ENCODE data around the gene SGSM2. TPM values are rescaled to one million over a fixed set of nuclear protein-coding genes. Genes with fewer than 3 reads are reported as not detected.

The SGSM2 gene
- polyA plus RNA-seq, 1 donor from 2014 or later: 222 TPM

DNA sequence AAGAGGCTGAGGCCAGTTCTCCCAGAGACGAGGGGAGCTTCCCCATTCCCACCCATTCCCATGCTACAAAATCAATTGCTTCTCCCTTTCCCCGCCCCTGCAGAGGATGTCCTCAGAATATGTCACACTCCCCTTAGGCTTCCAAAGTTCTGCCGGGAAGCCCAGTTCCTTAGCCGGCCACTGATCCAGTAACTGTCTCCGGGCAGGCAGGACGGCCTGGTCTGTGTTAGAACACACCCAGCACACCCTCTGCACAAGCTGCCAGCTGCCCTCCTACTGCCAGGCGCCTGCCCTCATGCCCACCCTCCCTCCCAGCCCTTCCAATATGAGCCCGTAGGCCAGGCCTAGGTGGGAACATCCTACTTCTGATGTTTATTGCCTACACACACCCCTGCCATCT, 31.1 kb downstream of the SGSM2 start:
- Histone ChIP-seq H3K27ac (ENCODE audit: low read length) (no peak overlapping the region), H3F3A (ENCODE audit: insufficient read depth, low read length, poor library complexity, severe bottlenecking) (no peaks in the 10 kb centered on the region), H3K4me3 (ENCODE audit: low read length) (no peak overlapping the region), H3K9ac (ENCODE audit: low read length) (no peak overlapping the region), H4K20me1 (ENCODE audit: insufficient read depth) (no peaks in the 10 kb centered on the region), H3K9me3 (ENCODE audit: low read length) (no peaks in the 10 kb centered on the region), H3K27me3 (ENCODE audit: insufficient read depth, low read depth, low read length) (no peaks in the 10 kb centered on the region), H3K79me2 (replicated peaks; ENCODE audit: insufficient read depth, low read length) (no peaks in the 10 kb centered on the region), H3K36me3 (ENCODE audit: insufficient read depth, low read length) (no peaks in the 10 kb centered on the region), H2AFZ (ENCODE audit: low read depth, low read length) (no peak overlapping the region), H3K9me2 (ENCODE audit: insufficient read depth, low read length) (no peaks in the 10 kb centered on the region), H3K4me2 (ENCODE audit: low read length) (no peak overlapping the region)
- TF ChIP-seq SMC3 (conservative IDR thresholded peaks at IDR 0.05; ENCODE audit: poor library complexity) (no peak), RAD21 (conservative IDR thresholded peaks at IDR 0.05) (no peak), MXI1 (conservative IDR thresholded peaks at IDR 0.05; ENCODE audit: poor library complexity, severe bottlenecking) (no peak), EP300 (conservative IDR thresholded peaks at IDR 0.05; ENCODE audit: poor library complexity, severe bottlenecking) (no peak), POLR2AphosphoS5 (IDR thresholded peaks at IDR 0.05) (no peak), TAF1 (IDR thresholded peaks at IDR 0.05; ENCODE audit: low read depth) (no peak), EZH2 (IDR thresholded peaks at IDR 0.05; ENCODE audit: borderline replicate concordance, insufficient read depth, low read length, poor library complexity, severe bottlenecking) (no peak)
- TF ChIP-seq, protein P1, sequence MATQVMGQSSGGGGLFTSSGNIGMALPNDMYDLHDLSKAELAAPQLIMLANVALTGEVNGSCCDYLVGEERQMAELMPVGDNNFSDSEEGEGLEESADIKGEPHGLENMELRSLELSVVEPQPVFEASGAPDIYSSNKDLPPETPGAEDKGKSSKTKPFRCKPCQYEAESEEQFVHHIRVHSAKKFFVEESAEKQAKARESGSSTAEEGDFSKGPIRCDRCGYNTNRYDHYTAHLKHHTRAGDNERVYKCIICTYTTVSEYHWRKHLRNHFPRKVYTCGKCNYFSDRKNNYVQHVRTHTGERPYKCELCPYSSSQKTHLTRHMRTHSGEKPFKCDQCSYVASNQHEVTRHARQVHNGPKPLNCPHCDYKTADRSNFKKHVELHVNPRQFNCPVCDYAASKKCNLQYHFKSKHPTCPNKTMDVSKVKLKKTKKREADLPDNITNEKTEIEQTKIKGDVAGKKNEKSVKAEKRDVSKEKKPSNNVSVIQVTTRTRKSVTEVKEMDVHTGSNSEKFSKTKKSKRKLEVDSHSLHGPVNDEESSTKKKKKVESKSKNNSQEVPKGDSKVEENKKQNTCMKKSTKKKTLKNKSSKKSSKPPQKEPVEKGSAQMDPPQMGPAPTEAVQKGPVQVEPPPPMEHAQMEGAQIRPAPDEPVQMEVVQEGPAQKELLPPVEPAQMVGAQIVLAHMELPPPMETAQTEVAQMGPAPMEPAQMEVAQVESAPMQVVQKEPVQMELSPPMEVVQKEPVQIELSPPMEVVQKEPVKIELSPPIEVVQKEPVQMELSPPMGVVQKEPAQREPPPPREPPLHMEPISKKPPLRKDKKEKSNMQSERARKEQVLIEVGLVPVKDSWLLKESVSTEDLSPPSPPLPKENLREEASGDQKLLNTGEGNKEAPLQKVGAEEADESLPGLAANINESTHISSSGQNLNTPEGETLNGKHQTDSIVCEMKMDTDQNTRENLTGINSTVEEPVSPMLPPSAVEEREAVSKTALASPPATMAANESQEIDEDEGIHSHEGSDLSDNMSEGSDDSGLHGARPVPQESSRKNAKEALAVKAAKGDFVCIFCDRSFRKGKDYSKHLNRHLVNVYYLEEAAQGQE (IDR thresholded peaks at IDR 0.05; ENCODE audit: borderline replicate concordance): no peak
- TF ChIP-seq, protein P2, sequence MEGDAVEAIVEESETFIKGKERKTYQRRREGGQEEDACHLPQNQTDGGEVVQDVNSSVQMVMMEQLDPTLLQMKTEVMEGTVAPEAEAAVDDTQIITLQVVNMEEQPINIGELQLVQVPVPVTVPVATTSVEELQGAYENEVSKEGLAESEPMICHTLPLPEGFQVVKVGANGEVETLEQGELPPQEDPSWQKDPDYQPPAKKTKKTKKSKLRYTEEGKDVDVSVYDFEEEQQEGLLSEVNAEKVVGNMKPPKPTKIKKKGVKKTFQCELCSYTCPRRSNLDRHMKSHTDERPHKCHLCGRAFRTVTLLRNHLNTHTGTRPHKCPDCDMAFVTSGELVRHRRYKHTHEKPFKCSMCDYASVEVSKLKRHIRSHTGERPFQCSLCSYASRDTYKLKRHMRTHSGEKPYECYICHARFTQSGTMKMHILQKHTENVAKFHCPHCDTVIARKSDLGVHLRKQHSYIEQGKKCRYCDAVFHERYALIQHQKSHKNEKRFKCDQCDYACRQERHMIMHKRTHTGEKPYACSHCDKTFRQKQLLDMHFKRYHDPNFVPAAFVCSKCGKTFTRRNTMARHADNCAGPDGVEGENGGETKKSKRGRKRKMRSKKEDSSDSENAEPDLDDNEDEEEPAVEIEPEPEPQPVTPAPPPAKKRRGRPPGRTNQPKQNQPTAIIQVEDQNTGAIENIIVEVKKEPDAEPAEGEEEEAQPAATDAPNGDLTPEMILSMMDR (IDR thresholded peaks at IDR 0.05; ENCODE audit: poor library complexity, severe bottlenecking): no peak

DNA sequence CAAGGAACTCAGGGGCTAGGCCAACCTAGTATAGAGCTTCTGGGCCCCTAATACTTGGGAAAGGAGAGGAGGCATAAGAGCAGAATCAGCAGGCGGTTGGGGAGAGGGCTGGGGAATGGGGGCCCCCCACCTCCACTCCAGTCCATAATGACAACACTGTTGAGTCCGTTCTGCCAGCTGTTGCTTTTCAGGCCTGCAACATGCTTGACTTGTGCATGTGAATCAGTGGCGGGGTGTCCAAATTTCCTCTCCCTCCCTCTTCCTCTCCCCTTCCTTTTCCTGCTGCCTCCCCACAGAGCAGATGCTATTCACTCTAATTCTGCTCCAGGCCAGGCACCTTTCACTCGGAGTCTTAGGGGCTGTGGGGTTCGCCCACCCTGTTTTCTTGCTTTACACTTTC, 31.7 kb downstream of the SGSM2 start:
- Histone ChIP-seq H3F3A (ENCODE audit: insufficient read depth, low read length, poor library complexity, severe bottlenecking) (no peaks in the 10 kb centered on the region), H3K4me3 (ENCODE audit: low read length) (no peak overlapping the region), H3K9ac (ENCODE audit: low read length) (no peak overlapping the region), H3K4me2 (ENCODE audit: low read length) (no peak overlapping the region), H3K9me2 (ENCODE audit: insufficient read depth, low read length) (no peaks in the 10 kb centered on the region), H4K20me1 (ENCODE audit: insufficient read depth) (no peaks in the 10 kb centered on the region), H3K9me3 (ENCODE audit: low read length) (no peaks in the 10 kb centered on the region), H3K79me2 (replicated peaks; ENCODE audit: insufficient read depth, low read length) (no peaks in the 10 kb centered on the region), H3K27ac (ENCODE audit: low read length) (no peak overlapping the region), H3K36me3 (ENCODE audit: insufficient read depth, low read length) (no peaks in the 10 kb centered on the region), H3K27me3 (ENCODE audit: insufficient read depth, low read depth, low read length) (no peaks in the 10 kb centered on the region), H2AFZ (ENCODE audit: low read depth, low read length) (no peak overlapping the region)
- TF ChIP-seq RAD21 (conservative IDR thresholded peaks at IDR 0.05): no peak
- no peak for TF ChIP-seq EZH2 (IDR thresholded peaks at IDR 0.05; ENCODE audit: borderline replicate concordance, insufficient read depth, low read length, poor library complexity, severe bottlenecking)
- no peak for TF ChIP-seq POLR2AphosphoS5 (IDR thresholded peaks at IDR 0.05)
- TF ChIP-seq EP300 (conservative IDR thresholded peaks at IDR 0.05; ENCODE audit: poor library complexity, severe bottlenecking): no peak
- TF ChIP-seq, protein P2 (IDR thresholded peaks at IDR 0.05; ENCODE audit: poor library complexity, severe bottlenecking): no peak
- TF ChIP-seq SMC3 (conservative IDR thresholded peaks at IDR 0.05; ENCODE audit: poor library complexity): no peak
- TF ChIP-seq TAF1 (IDR thresholded peaks at IDR 0.05; ENCODE audit: low read depth): no peak
- TF ChIP-seq MXI1 (conservative IDR thresholded peaks at IDR 0.05; ENCODE audit: poor library complexity, severe bottlenecking): no peak
- TF ChIP-seq, protein P1 (IDR thresholded peaks at IDR 0.05; ENCODE audit: borderline replicate concordance): no peak
